ENCODE results near the gene CIB1.
"Not testable (repeated sequence)": the region's sequence is repeated elsewhere in the genome, so short reads cannot be mapped to it uniquely, and the experiment has no call there.

The CIB1 gene

GRCh38 chr15:90188065-90188464, 45.7 kb downstream of the CIB1 start:
- not testable (repeated sequence) for H3K9me3 Mint-ChIP-seq; H3K27ac Mint-ChIP-seq; ATAC-seq (ENCODE audit: low read depth); H3K27me3 Mint-ChIP-seq; H3K36me3 Mint-ChIP-seq; DNase-seq (ENCODE audit: low spot score in 2 of 2)
- Mint-ChIP-seq H3K4me3 (peak overlapping the region; percentile 5), H3K4me1 (peaks cover 50% of the 10 kb centered on the region)

GRCh38 chr15:90187257-90187868, 46.4 kb downstream of the CIB1 start:
- peak overlapping the region; percentile 66 for H3K4me3 Mint-ChIP-seq
- DNase-seq (ENCODE audit: low spot score in 2 of 2) (no peak), ATAC-seq (ENCODE audit: low read depth) (no peak)
- no peaks in the 10 kb centered on the region for H3K27me3 Mint-ChIP-seq
- H3K4me1 Mint-ChIP-seq = peaks cover 45% of the 10 kb centered on the region
- H3K36me3 Mint-ChIP-seq = peaks cover 9% of the 10 kb centered on the region
- no peaks in the 10 kb centered on the region for H3K9me3 Mint-ChIP-seq
- peak overlapping the region; percentile 88 for H3K27ac Mint-ChIP-seq

- Mint-ChIP-seq H3K27ac (peak overlapping the region; percentile 95), H3K27me3 (no peaks in the 10 kb centered on the region)
Measured at GRCh38 chr15:90184786-90185704, 48.7 kb downstream of the CIB1 start.

GRCh38 chr15:90184119-90184785, 49.5 kb downstream of the CIB1 start:
- H3K27me3 Mint-ChIP-seq = no peaks in the 10 kb centered on the region
- DNase-seq (ENCODE audit: low spot score in 2 of 2) (peak; percentile 33 to 41), ATAC-seq (ENCODE audit: low read depth) (peak; percentile 62)
- H3K4me1 Mint-ChIP-seq = peaks cover 40% of the 10 kb centered on the region
- peak overlapping the region; percentile 95 for H3K27ac Mint-ChIP-seq
- peaks cover 9% of the 10 kb centered on the region for H3K36me3 Mint-ChIP-seq
- H3K4me3 Mint-ChIP-seq = peak overlapping the region; percentile 93
- no peaks in the 10 kb centered on the region for H3K9me3 Mint-ChIP-seq

More at GRCh38 chr15:90184786-90185704, 48.7 kb downstream of the CIB1 start:
- peaks cover 9% of the 10 kb centered on the region for H3K36me3 Mint-ChIP-seq
- ATAC-seq (ENCODE audit: low read depth) = peak; percentile 88
- peak; percentile 77 for DNase-seq (ENCODE audit: low spot score in 2 of 2)
- H3K4me3 Mint-ChIP-seq = peak overlapping the region; percentile 93
- H3K9me3 Mint-ChIP-seq = no peaks in the 10 kb centered on the region
- peaks cover 39% of the 10 kb centered on the region for H3K4me1 Mint-ChIP-seq

GRCh38 chr15:90181776-90182175, 52.0 kb downstream of the CIB1 start:
- peaks cover 4% of the 10 kb centered on the region for H3K36me3 Mint-ChIP-seq
- H3K27me3 Mint-ChIP-seq = no peaks in the 10 kb centered on the region
- H3K27ac Mint-ChIP-seq = peak overlapping the region; percentile 65
- peaks cover 39% of the 10 kb centered on the region for H3K4me1 Mint-ChIP-seq
- no peaks in the 10 kb centered on the region for H3K9me3 Mint-ChIP-seq
- ATAC-seq (ENCODE audit: low read depth) (no peak), DNase-seq (ENCODE audit: low spot score in 2 of 2) (no peak)
- no peak overlapping the region for H3K4me3 Mint-ChIP-seq

Measured in memory B cell (primary cell).